HFFc6 (cell line): ENCODE measurements around the gene ZMIZ2. TPM values are rescaled to one million over a fixed set of nuclear protein-coding genes. Genes with fewer than 3 reads are reported as not detected.

Source experiments
- DNase-seq: peaks from one replicate; pipeline ENCODE4 v3.0.0-alpha.2; 2018
- H3K27ac Mint-ChIP-seq: 2 replicates; pipeline ENCODE4 v1.8.0; 2020; ENCODE audit warnings: mild to moderate bottlenecking, mixed read lengths
- H3K27me3 Mint-ChIP-seq: 2 replicates; pipeline ENCODE4 v1.8.0; 2021; ENCODE audit warnings: mild to moderate bottlenecking, moderate library complexity, mixed read lengths; ENCODE audit not compliant: insufficient read depth
- H3K36me3 Mint-ChIP-seq: 2 replicates; pipeline ENCODE4 v1.8.0; 2021; ENCODE audit warnings: low read depth, mixed read lengths
- H3K4me1 Mint-ChIP-seq: 2 replicates; pipeline ENCODE4 v1.8.0; 2020; ENCODE audit warnings: low read depth, mixed read lengths
- H3K4me3 Mint-ChIP-seq: 2 replicates; pipeline ENCODE4 v1.8.0; 2020; ENCODE audit warnings: mild to moderate bottlenecking, moderate library complexity, mixed read lengths
- H3K9me3 Mint-ChIP-seq: 2 replicates; pipeline ENCODE4 v1.8.0; 2020; ENCODE audit warnings: mild to moderate bottlenecking, mixed read lengths
- total RNA-seq, 6 experiments: library from RNA; stranded (reverse); fragmentation: NEBNext Ultra II Directional; extraction: Animal tissue kit (Norgen Biotek cat#: 25700); gene quantifications; 2 replicates in 1 of 6; 3 replicates in 5 of 6; pipeline ENCODE4 v1.2.3, GENCODE V29; 2021
- TF ChIP-seq, protein P1 (sequence below): fragments of 200-600 bp; sonication (generic); IDR thresholded peaks from 2 replicates; pipeline ENCODE4 v1.5.0; 2021; ENCODE audit warnings: antibody characterized with exemption, mild to moderate bottlenecking

The ZMIZ2 gene
- total RNA-seq, 6 experiments from 2014 or later, result 33.2 to 42.4 (median 36.6) TPM

GRCh38 chr7:44766416-44766801 is 17.8 kb downstream of the ZMIZ2 start:
- peaks cover 24% of the 10 kb centered on the region for H3K36me3 Mint-ChIP-seq
- TF ChIP-seq, protein P1, sequence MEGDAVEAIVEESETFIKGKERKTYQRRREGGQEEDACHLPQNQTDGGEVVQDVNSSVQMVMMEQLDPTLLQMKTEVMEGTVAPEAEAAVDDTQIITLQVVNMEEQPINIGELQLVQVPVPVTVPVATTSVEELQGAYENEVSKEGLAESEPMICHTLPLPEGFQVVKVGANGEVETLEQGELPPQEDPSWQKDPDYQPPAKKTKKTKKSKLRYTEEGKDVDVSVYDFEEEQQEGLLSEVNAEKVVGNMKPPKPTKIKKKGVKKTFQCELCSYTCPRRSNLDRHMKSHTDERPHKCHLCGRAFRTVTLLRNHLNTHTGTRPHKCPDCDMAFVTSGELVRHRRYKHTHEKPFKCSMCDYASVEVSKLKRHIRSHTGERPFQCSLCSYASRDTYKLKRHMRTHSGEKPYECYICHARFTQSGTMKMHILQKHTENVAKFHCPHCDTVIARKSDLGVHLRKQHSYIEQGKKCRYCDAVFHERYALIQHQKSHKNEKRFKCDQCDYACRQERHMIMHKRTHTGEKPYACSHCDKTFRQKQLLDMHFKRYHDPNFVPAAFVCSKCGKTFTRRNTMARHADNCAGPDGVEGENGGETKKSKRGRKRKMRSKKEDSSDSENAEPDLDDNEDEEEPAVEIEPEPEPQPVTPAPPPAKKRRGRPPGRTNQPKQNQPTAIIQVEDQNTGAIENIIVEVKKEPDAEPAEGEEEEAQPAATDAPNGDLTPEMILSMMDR, result no peak
- H3K9me3 Mint-ChIP-seq, result no peaks in the 10 kb centered on the region
- H3K4me1 Mint-ChIP-seq, result peaks cover 29% of the 10 kb centered on the region
- DNase-seq, result no peak
- no peak overlapping the region for H3K27ac Mint-ChIP-seq
- H3K27me3 Mint-ChIP-seq, result peaks cover 7% of the 10 kb centered on the region
- H3K4me3 Mint-ChIP-seq, result no peak overlapping the region

DNA sequence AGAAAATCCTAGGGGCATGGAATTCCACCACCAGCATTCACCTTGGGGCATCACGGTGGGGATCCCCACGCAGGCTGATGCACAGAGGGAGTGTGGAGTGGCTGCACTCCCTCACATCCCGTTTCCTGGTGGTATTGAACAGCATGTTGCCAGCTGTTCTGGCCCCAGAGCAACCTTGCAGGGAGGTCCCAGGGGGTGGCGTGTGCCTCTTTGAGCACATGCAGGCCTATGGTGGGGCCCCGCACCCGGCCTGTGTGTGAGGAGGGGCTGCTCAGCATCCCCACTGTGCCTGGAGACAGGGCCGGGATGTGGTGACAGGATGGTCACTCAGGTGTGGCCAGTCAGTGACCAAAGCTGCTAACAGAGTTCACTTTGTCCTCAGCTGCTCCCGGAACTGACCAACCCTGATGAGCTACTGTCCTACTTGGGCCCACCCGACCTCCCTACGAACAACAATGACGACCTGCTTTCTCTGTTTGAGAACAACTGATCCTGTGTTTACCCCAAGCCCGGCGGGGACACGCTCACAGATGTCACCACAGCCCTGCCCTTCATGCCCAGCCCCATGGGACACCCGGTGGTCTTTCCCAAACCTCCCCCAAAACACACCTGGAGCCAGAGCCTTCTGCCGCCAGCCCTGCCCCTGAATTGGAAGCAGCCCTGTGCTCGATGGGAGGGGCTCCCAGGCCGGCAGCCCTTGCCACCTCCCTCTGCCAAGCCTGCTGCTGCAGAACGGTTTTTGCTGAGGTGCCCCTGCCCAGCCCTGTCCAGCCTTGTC is 18.7 kb downstream of the ZMIZ2 start:
- H3K27me3 Mint-ChIP-seq, result peaks cover 8% of the 10 kb centered on the region
- TF ChIP-seq, protein P1, result no peak
- no peaks in the 10 kb centered on the region for H3K9me3 Mint-ChIP-seq
- peaks cover 21% of the 10 kb centered on the region for H3K36me3 Mint-ChIP-seq
- peaks cover 29% of the 10 kb centered on the region for H3K4me1 Mint-ChIP-seq
- no peak overlapping the region for H3K4me3 Mint-ChIP-seq
- peak overlapping the region; percentile 33; the same call in 1 of the 2 replicates for H3K27ac Mint-ChIP-seq
- no peak for DNase-seq

GRCh38 chr7:44767912-44768627 is 19.4 kb downstream of the ZMIZ2 start:
- TF ChIP-seq, protein P1, result no peak
- Mint-ChIP-seq H3K36me3 (peaks cover 19% of the 10 kb centered on the region), H3K27ac (peak overlapping the region; percentile 33), H3K4me3 (no peak overlapping the region), H3K4me1 (peaks cover 29% of the 10 kb centered on the region), H3K9me3 (no peaks in the 10 kb centered on the region), H3K27me3 (peaks cover 4% of the 10 kb centered on the region)
- no peak for DNase-seq

- H3K4me1 Mint-ChIP-seq, result peaks cover 29% of the 10 kb centered on the region
- peaks cover 4% of the 10 kb centered on the region for H3K27me3 Mint-ChIP-seq
- H3K4me3 Mint-ChIP-seq, result no peak overlapping the region
- DNase-seq, result no peak
- peaks cover 15% of the 10 kb centered on the region for H3K36me3 Mint-ChIP-seq
- H3K27ac Mint-ChIP-seq, result peak overlapping the region; percentile 33; the same call in 1 of the 2 replicates
- H3K9me3 Mint-ChIP-seq, result no peaks in the 10 kb centered on the region
- TF ChIP-seq, protein P1, result no peak
Measured at GRCh38 chr7:44768628-44769371, 20.2 kb downstream of the ZMIZ2 start.

DNA sequence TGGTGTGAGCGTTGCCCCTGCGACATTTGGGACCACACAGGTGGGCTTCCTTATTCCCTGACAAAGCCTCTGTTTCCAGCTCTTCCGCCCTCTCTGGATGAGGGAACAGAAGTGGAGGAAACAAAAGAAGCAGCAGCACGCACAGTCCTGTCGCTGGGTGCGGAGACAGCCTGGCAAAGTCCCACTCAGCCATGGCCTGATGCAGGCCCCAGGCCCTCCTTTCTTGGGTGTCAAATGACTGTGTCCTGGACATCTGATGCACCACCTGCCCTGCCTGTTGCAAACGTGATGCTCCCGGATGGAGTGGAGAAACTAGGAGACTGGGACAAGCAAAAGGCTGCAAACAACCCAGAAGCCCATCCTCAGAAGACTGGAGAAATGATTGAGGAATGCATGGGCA is 20.7 kb downstream of the ZMIZ2 start:
- peaks cover 29% of the 10 kb centered on the region for H3K4me1 Mint-ChIP-seq
- peaks cover 4% of the 10 kb centered on the region for H3K27me3 Mint-ChIP-seq
- H3K36me3 Mint-ChIP-seq, result peaks cover 12% of the 10 kb centered on the region
- H3K27ac Mint-ChIP-seq, result peak overlapping the region; percentile 47
- DNase-seq, result no peak
- TF ChIP-seq, protein P1, result no peak
- H3K4me3 Mint-ChIP-seq, result peak overlapping the region; percentile 70
- H3K9me3 Mint-ChIP-seq, result no peaks in the 10 kb centered on the region
